ENCODE data around the gene ADCY2. TPM values are rescaled to one million over a fixed set of nuclear protein-coding genes. Genes with fewer than 3 reads are reported as not detected.
"Not testable (repeated sequence)": the region's sequence is repeated elsewhere in the genome, so short reads cannot be mapped to it uniquely, and the experiment has no call there.

The ADCY2 gene
- total RNA-seq, 1 experiment from 2014 or later, result 0.34 TPM

GRCh38 chr5:7422316-7423106, 26.6 kb downstream of the ADCY2 start:
- intact Hi-C loops (cut with micrococcal nuclease; ENCODE audit: unreplicated experiment), result no loop called here
- no peak overlapping the region for H3K27ac ChIP-seq (ENCODE audit: low read depth, low read length, poor library complexity, severe bottlenecking)
- DNase-seq (ENCODE audit: low spot score), result no peak
- H3K4me3 ChIP-seq (ENCODE audit: low read depth, low read length, poor library complexity, severe bottlenecking), result no peak overlapping the region
- no TSS peak for BruUV-seq (replicated peaks)
- POLR2A ChIA-PET (ENCODE audit: low non-redundant PET), result no interaction called here
- H3K36me3 ChIP-seq (ENCODE audit: insufficient read depth, low read length, poor library complexity, severe bottlenecking), result no peaks in the 10 kb centered on the region
- H3K9me3 ChIP-seq (ENCODE audit: low read depth, low read length, poor library complexity, severe bottlenecking), result no peaks in the 10 kb centered on the region
- H3K27me3 ChIP-seq (replicated peaks; ENCODE audit: insufficient read depth, low read depth, low read length, poor library complexity), result no peaks in the 10 kb centered on the region
- CTCF ChIA-PET, result no interaction called here
- no peaks in the 10 kb centered on the region for H3K4me1 ChIP-seq (ENCODE audit: insufficient read depth, low read length, poor library complexity, severe bottlenecking)
- no peak for TF ChIP-seq CTCF (conservative IDR thresholded peaks at IDR 0.05; ENCODE audit: low read depth, low read length)
- TF ChIP-seq EZH2 (IDR thresholded peaks at IDR 0.05; ENCODE audit: borderline replicate concordance, low read depth, low read length, poor library complexity, severe bottlenecking), result no peak

GRCh38 chr5:7423231-7423630, 27.3 kb downstream of the ADCY2 start:
- intact Hi-C loops (cut with micrococcal nuclease; ENCODE audit: unreplicated experiment); H3K36me3 ChIP-seq (ENCODE audit: insufficient read depth, low read length, poor library complexity, severe bottlenecking); H3K4me3 ChIP-seq (ENCODE audit: low read depth, low read length, poor library complexity, severe bottlenecking); DNase-seq (ENCODE audit: low spot score); BruUV-seq (replicated peaks); CTCF ChIA-PET; H3K9me3 ChIP-seq (ENCODE audit: low read depth, low read length, poor library complexity, severe bottlenecking); H3K4me1 ChIP-seq (ENCODE audit: insufficient read depth, low read length, poor library complexity, severe bottlenecking); H3K27ac ChIP-seq (ENCODE audit: low read depth, low read length, poor library complexity, severe bottlenecking); H3K27me3 ChIP-seq (replicated peaks; ENCODE audit: insufficient read depth, low read depth, low read length, poor library complexity); POLR2A ChIA-PET (ENCODE audit: low non-redundant PET): not testable (repeated sequence)

- POLR2A ChIA-PET (ENCODE audit: low non-redundant PET), result no interaction called here
- BruUV-seq (replicated peaks), result no TSS peak
These were observed 29.9 kb downstream of the ADCY2 start for GRCh38 chr5:7425830-7426229.

More at GRCh38 chr5:7425830-7426229, 29.9 kb downstream of the ADCY2 start:
- no peaks in the 10 kb centered on the region for H3K27me3 ChIP-seq (replicated peaks; ENCODE audit: insufficient read depth, low read depth, low read length, poor library complexity)
- no peaks in the 10 kb centered on the region for H3K9me3 ChIP-seq (ENCODE audit: low read depth, low read length, poor library complexity, severe bottlenecking)
- TF ChIP-seq EZH2 (IDR thresholded peaks at IDR 0.05; ENCODE audit: borderline replicate concordance, low read depth, low read length, poor library complexity, severe bottlenecking) (no peak), CTCF (conservative IDR thresholded peaks at IDR 0.05; ENCODE audit: low read depth, low read length) (no peak)
- CTCF ChIA-PET, result no interaction called here
- no peaks in the 10 kb centered on the region for H3K4me1 ChIP-seq (ENCODE audit: insufficient read depth, low read length, poor library complexity, severe bottlenecking)
- intact Hi-C loops (cut with micrococcal nuclease; ENCODE audit: unreplicated experiment), result no loop called here
- H3K4me3 ChIP-seq (ENCODE audit: low read depth, low read length, poor library complexity, severe bottlenecking), result no peak overlapping the region
- no peaks in the 10 kb centered on the region for H3K36me3 ChIP-seq (ENCODE audit: insufficient read depth, low read length, poor library complexity, severe bottlenecking)
- no peak overlapping the region for H3K27ac ChIP-seq (ENCODE audit: low read depth, low read length, poor library complexity, severe bottlenecking)
- DNase-seq (ENCODE audit: low spot score), result no peak
